ENCODE measurements around the gene CTTNBP2. TPM values are rescaled to one million over a fixed set of nuclear protein-coding genes. Genes with fewer than 3 reads are reported as not detected.

CTTNBP2 gene
- total and polyA plus RNA-seq, 12 donors: 1.2 to 6.7 (median 3.9) TPM

- no peak overlapping the region for H3K27ac ChIP-seq
- intact Hi-C loops (cut with DNase I): no loop called here
- H3K27me3 ChIP-seq: no peaks in the 10 kb centered on the region
- peak in 4 of 7 donors; percentile 24 to 66 (median 26) for DNase-seq
- no peaks in the 10 kb centered on the region for H3K36me3 ChIP-seq (replicated peaks in 1 of 2)
- peaks cover 6 to 7% of the 10 kb centered on the region in 2 donors for H3K4me1 ChIP-seq (replicated peaks in 1 of 2)
- H3K9me3 ChIP-seq (replicated peaks in 1 of 3): no peaks in the 10 kb centered on the region
- TF ChIP-seq CTCF (IDR thresholded peaks at IDR 0.05) (peak in 3 of 6 experiments; percentile 20 to 33 (median 32)), POLR2A (IDR thresholded peaks at IDR 0.05) (no peak)
- no peak overlapping the region for H3K4me3 ChIP-seq
Observed at GRCh38 chr7:117875566-117875965, 2.3 kb upstream of the CTTNBP2 start.

GRCh38 chr7:117874191-117874700 lies 1.0 kb upstream of the CTTNBP2 start:
- 58 to 68% (median 64%) methylated on average over 7 of the region's 7 CpGs for WGBS, 4 donors
- no peak for TF ChIP-seq CTCF (IDR thresholded peaks at IDR 0.05)
- TF ChIP-seq POLR2A (IDR thresholded peaks at IDR 0.05): no peak
- intact Hi-C loops (cut with DNase I): no loop called here
- H3K36me3 ChIP-seq (replicated peaks in 1 of 2): no peaks in the 10 kb centered on the region
- no peaks in the 10 kb centered on the region for H3K27me3 ChIP-seq
- no peaks in the 10 kb centered on the region for H3K9me3 ChIP-seq (replicated peaks in 1 of 3)
- H3K27ac ChIP-seq: no peak overlapping the region
- peak overlapping the region in 1 of 4 donors; percentile 90 for H3K4me3 ChIP-seq
- DNase-seq: no peak
- peaks cover 6 to 7% of the 10 kb centered on the region in 2 donors for H3K4me1 ChIP-seq (replicated peaks in 1 of 2)

- H3K27ac ChIP-seq: peak overlapping the region in 3 of 5 donors; percentile 26 to 74 (median 70)
- TF ChIP-seq CTCF (IDR thresholded peaks at IDR 0.05): no peak
- TF ChIP-seq POLR2A (IDR thresholded peaks at IDR 0.05): no peak
- H3K9me3 ChIP-seq (replicated peaks in 1 of 3): no peaks in the 10 kb centered on the region
- peaks cover 6 to 7% of the 10 kb centered on the region in 2 donors for H3K4me1 ChIP-seq (replicated peaks in 1 of 2)
- intact Hi-C loops (cut with DNase I): no loop called here
- peak overlapping the region in 2 of 4 donors; percentile 43 to 90 for H3K4me3 ChIP-seq
- DNase-seq: peak in 5 of 7 donors; percentile 5 to 54 (median 24)
- no peaks in the 10 kb centered on the region for H3K27me3 ChIP-seq
- no peaks in the 10 kb centered on the region for H3K36me3 ChIP-seq (replicated peaks in 1 of 2)
- WGBS, 4 donors: 0 to 7% (median 3%) methylated on average over 4 to 57 of the region's 57 CpGs
Observed at GRCh38 chr7:117872561-117873309, 506 bp downstream of the CTTNBP2 start.

- TF ChIP-seq POLR2A (IDR thresholded peaks at IDR 0.05) (no peak), CTCF (IDR thresholded peaks at IDR 0.05) (no peak)
- Histone ChIP-seq H3K4me1 (replicated peaks in 1 of 2) (peaks cover 6 to 7% of the 10 kb centered on the region in 2 donors), H3K27ac (peak overlapping the region in 2 of 5 donors; percentile 70 to 74), H3K9me3 (replicated peaks in 1 of 3) (no peaks in the 10 kb centered on the region), H3K27me3 (no peaks in the 10 kb centered on the region), H3K4me3 (peak overlapping the region in 1 of 4 donors; percentile 90), H3K36me3 (replicated peaks in 1 of 2) (no peaks in the 10 kb centered on the region)
- intact Hi-C loops (cut with DNase I): no loop called here
- 3 to 8% (median 4%) methylated on average over 10 to 18 of the region's 18 CpGs for WGBS, 4 donors
- DNase-seq: peak in 1 of 7 donors; percentile 58
Observed at GRCh38 chr7:117871778-117872538, 1.3 kb downstream of the CTTNBP2 start.

All from adrenal gland (tissue), 12 donors.